Fibroblast of pulmonary artery (primary cell): ENCODE results near the gene CRB3.

ENCODE experiments used
- DNase-seq: peaks from one replicate; pipeline ENCODE4 v3.0.0-alpha.2; 2010; ENCODE audit warnings: low read depth
- H3K4me3 ChIP-seq: replicated peaks from 2 replicates; pipeline ENCODE4 v1.5.1; 2011; ENCODE audit warnings: low read depth, mild to moderate bottlenecking, control low read depth, low read length, moderate library complexity
- TF ChIP-seq, protein P1 (sequence below): IDR thresholded peaks from 2 replicates; pipeline ENCODE4 v1.5.1; 2011; ENCODE audit warnings: mild to moderate bottlenecking, control low read depth, low read length, inconsistent platforms; ENCODE audit errors: missing control alignments

Gene CRB3

DNA sequence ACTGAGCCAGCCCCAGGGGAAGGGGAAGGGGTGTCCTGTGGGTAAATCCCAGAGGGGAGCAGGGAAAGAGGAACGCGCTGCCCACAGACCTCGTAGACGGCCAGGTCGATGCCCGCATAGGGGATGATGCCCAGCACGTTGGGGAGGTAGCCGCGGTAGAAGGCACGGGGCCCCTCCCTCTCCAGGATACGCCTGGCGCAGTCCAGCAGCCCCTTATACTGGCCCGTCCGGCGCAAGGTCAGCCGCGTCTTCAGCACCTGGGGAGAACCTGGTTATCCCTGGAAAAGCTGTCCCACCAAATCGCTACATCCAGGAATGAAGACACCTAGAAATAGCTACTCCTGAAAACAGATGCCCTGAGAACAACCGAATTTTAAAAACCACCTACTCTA lies 11.9 kb upstream of the CRB3 start:
- TF ChIP-seq, protein P1, sequence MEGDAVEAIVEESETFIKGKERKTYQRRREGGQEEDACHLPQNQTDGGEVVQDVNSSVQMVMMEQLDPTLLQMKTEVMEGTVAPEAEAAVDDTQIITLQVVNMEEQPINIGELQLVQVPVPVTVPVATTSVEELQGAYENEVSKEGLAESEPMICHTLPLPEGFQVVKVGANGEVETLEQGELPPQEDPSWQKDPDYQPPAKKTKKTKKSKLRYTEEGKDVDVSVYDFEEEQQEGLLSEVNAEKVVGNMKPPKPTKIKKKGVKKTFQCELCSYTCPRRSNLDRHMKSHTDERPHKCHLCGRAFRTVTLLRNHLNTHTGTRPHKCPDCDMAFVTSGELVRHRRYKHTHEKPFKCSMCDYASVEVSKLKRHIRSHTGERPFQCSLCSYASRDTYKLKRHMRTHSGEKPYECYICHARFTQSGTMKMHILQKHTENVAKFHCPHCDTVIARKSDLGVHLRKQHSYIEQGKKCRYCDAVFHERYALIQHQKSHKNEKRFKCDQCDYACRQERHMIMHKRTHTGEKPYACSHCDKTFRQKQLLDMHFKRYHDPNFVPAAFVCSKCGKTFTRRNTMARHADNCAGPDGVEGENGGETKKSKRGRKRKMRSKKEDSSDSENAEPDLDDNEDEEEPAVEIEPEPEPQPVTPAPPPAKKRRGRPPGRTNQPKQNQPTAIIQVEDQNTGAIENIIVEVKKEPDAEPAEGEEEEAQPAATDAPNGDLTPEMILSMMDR: no peak
- no peak overlapping the region for H3K4me3 ChIP-seq
- no peak for DNase-seq

- DNase-seq: no peak
- TF ChIP-seq, protein P1: no peak
- H3K4me3 ChIP-seq: no peak overlapping the region
Measured at GRCh38 chr19:6452899-6453298, 11.2 kb upstream of the CRB3 start.

GRCh38 chr19:6453951-6454565 lies 10.0 kb upstream of the CRB3 start:
- TF ChIP-seq, protein P1: no peak
- H3K4me3 ChIP-seq: no peak overlapping the region
- no peak for DNase-seq

DNA sequence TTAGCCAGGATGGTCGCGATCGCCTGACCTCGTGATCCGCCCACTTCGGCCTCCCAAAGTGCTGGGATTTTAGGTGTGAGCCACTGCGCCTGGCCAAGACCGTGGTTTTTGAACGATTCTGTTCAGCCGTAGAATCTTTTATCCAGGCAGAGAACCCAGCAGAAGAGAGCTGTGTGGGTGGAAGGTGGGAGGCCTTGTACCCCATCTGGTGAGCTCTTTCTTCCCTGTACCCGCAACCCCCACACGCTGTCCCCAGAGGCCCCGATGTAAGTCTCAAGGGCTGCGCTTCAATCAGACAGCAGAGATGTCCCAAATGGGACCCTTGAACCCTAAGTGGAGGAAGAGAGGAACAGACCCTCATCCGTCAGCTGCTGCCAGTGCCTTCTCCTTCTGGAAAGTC lies 8.1 kb upstream of the CRB3 start:
- DNase-seq: no peak
- no peak overlapping the region for H3K4me3 ChIP-seq
- TF ChIP-seq, protein P1: no peak

DNA sequence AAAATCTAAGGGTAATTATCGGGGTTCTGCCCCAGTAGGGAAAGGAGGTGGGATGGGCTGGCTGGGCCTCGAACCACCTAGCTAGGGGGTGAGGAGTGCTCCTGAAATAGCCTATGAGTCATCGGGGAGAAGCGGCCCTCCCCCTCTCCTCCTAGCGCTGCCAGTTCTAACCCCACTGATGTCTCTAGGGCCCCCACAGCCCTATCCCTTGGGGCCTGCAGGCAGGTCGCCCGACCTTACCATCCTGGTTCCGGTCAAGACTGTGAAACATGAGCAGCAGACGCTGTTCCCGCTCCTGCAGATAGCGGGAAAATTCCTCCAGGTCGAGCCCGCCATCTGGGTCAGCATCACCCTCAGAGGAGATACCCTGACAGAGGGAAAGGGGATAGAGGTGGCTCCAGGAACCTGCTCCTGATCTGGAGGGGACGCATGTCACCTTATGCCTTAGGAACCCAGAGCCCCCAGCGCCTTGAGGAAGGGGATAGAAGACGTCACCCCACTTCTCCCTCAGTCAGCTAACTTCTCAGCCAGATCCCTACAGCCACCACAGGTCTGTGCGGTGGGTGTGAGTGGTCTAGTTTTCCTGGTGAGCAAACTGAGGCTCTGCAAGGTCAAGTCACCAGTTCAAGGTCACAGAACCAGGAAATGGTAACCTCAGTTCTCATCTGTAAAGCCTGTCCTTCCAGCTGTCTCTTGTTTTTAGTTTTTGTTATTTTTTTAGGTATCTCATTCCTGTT lies 5.9 kb upstream of the CRB3 start:
- TF ChIP-seq, protein P1: no peak
- H3K4me3 ChIP-seq: no peak overlapping the region
- peak; percentile 5 for DNase-seq

- H3K4me3 ChIP-seq: peak overlapping the region; percentile 70
- TF ChIP-seq, protein P1: no peak
- DNase-seq: no peak
Measured at GRCh38 chr19:6458695-6459261, 5.3 kb upstream of the CRB3 start.
